ENCODE data around the gene CHST5. TPM values are rescaled to one million over a fixed set of nuclear protein-coding genes. Genes with fewer than 3 reads are reported as not detected.

CHST5 gene
- polyA plus RNA-seq, 1 donor from 2014 or later = 2.7 TPM

- Histone ChIP-seq H3K9ac (ENCODE audit: low read length) (no peak overlapping the region), H3K9me2 (ENCODE audit: insufficient read depth, low read length) (no peaks in the 10 kb centered on the region), H3K27me3 (ENCODE audit: insufficient read depth, low read depth, low read length) (no peaks in the 10 kb centered on the region), H3K4me2 (ENCODE audit: low read length) (no peak overlapping the region), H3K9me3 (ENCODE audit: low read length) (no peaks in the 10 kb centered on the region), H3K79me2 (replicated peaks; ENCODE audit: insufficient read depth, low read length) (no peaks in the 10 kb centered on the region), H3K36me3 (ENCODE audit: insufficient read depth, low read length) (no peaks in the 10 kb centered on the region), H3K27ac (ENCODE audit: low read length) (no peak overlapping the region), H2AFZ (ENCODE audit: low read depth, low read length) (no peak overlapping the region), H3K4me3 (ENCODE audit: low read length) (no peak overlapping the region), H4K20me1 (ENCODE audit: insufficient read depth) (no peaks in the 10 kb centered on the region), H3F3A (ENCODE audit: insufficient read depth, low read length, poor library complexity, severe bottlenecking) (no peaks in the 10 kb centered on the region)
- TF ChIP-seq SMC3 (conservative IDR thresholded peaks at IDR 0.05; ENCODE audit: poor library complexity) = no peak
- TF ChIP-seq EZH2 (IDR thresholded peaks at IDR 0.05; ENCODE audit: borderline replicate concordance, insufficient read depth, low read length, poor library complexity, severe bottlenecking) = no peak
- TF ChIP-seq POLR2AphosphoS5 (IDR thresholded peaks at IDR 0.05) = no peak
- TF ChIP-seq MXI1 (conservative IDR thresholded peaks at IDR 0.05; ENCODE audit: poor library complexity, severe bottlenecking) = no peak
- TF ChIP-seq, protein P1, sequence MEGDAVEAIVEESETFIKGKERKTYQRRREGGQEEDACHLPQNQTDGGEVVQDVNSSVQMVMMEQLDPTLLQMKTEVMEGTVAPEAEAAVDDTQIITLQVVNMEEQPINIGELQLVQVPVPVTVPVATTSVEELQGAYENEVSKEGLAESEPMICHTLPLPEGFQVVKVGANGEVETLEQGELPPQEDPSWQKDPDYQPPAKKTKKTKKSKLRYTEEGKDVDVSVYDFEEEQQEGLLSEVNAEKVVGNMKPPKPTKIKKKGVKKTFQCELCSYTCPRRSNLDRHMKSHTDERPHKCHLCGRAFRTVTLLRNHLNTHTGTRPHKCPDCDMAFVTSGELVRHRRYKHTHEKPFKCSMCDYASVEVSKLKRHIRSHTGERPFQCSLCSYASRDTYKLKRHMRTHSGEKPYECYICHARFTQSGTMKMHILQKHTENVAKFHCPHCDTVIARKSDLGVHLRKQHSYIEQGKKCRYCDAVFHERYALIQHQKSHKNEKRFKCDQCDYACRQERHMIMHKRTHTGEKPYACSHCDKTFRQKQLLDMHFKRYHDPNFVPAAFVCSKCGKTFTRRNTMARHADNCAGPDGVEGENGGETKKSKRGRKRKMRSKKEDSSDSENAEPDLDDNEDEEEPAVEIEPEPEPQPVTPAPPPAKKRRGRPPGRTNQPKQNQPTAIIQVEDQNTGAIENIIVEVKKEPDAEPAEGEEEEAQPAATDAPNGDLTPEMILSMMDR (IDR thresholded peaks at IDR 0.05; ENCODE audit: poor library complexity, severe bottlenecking) = no peak
- no peak for TF ChIP-seq RAD21 (conservative IDR thresholded peaks at IDR 0.05)
- no peak for TF ChIP-seq EP300 (conservative IDR thresholded peaks at IDR 0.05; ENCODE audit: poor library complexity, severe bottlenecking)
- no peak for TF ChIP-seq TAF1 (IDR thresholded peaks at IDR 0.05; ENCODE audit: low read depth)
- TF ChIP-seq, protein P2, sequence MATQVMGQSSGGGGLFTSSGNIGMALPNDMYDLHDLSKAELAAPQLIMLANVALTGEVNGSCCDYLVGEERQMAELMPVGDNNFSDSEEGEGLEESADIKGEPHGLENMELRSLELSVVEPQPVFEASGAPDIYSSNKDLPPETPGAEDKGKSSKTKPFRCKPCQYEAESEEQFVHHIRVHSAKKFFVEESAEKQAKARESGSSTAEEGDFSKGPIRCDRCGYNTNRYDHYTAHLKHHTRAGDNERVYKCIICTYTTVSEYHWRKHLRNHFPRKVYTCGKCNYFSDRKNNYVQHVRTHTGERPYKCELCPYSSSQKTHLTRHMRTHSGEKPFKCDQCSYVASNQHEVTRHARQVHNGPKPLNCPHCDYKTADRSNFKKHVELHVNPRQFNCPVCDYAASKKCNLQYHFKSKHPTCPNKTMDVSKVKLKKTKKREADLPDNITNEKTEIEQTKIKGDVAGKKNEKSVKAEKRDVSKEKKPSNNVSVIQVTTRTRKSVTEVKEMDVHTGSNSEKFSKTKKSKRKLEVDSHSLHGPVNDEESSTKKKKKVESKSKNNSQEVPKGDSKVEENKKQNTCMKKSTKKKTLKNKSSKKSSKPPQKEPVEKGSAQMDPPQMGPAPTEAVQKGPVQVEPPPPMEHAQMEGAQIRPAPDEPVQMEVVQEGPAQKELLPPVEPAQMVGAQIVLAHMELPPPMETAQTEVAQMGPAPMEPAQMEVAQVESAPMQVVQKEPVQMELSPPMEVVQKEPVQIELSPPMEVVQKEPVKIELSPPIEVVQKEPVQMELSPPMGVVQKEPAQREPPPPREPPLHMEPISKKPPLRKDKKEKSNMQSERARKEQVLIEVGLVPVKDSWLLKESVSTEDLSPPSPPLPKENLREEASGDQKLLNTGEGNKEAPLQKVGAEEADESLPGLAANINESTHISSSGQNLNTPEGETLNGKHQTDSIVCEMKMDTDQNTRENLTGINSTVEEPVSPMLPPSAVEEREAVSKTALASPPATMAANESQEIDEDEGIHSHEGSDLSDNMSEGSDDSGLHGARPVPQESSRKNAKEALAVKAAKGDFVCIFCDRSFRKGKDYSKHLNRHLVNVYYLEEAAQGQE (IDR thresholded peaks at IDR 0.05; ENCODE audit: borderline replicate concordance) = no peak
Observed at GRCh38 chr16:75529959-75530358, 5.9 kb downstream of the CHST5 start.

DNA sequence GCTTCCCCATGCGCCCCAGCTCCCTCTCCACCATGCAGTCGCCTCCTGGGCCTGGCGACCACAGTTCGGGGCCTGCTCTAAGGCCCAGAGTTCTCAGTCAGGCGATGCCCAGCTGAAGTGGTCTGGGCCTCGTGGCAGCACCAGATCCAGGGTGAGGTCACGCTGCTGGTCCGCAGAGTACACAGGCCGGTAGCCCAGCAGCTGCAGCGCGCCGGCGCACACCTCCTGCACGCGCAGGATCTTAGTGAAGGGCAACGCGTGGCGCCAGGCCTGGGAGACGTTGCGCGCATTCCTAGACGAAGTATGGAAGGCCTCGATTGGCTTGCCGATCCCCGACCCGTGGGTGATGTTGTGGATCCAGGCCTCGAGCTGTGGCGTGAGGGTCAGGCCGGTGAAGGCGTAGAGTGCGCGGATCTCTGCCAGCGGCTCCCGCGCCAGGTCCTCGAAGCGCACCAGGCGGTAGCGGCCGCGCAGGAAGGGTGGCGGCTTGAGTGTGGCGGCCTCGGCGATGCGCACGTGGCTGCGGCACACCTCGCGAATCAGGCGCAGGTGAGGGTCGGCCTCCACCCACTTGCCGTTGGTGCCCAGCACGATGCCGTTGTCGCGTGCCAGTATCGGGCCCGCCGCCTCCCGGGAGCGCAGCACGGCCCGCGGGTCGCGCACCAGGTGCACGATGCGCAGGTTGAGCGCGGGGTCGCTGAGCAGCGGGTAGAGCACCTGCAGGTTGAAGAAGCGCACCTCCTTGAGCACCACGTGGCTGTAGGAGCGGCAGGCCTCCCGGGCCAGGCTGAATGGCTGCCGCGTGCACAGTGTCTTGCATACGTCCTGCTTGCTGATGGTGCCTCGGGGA is 6.6 kb downstream of the CHST5 start:
- Histone ChIP-seq H3F3A (ENCODE audit: insufficient read depth, low read length, poor library complexity, severe bottlenecking) (no peaks in the 10 kb centered on the region), H2AFZ (ENCODE audit: low read depth, low read length) (no peak overlapping the region), H3K27ac (ENCODE audit: low read length) (no peak overlapping the region), H3K9ac (ENCODE audit: low read length) (no peak overlapping the region), H3K4me2 (ENCODE audit: low read length) (no peak overlapping the region), H3K27me3 (ENCODE audit: insufficient read depth, low read depth, low read length) (no peaks in the 10 kb centered on the region), H3K9me3 (ENCODE audit: low read length) (no peaks in the 10 kb centered on the region), H3K4me3 (ENCODE audit: low read length) (no peak overlapping the region), H3K9me2 (ENCODE audit: insufficient read depth, low read length) (no peaks in the 10 kb centered on the region), H3K36me3 (ENCODE audit: insufficient read depth, low read length) (no peaks in the 10 kb centered on the region), H4K20me1 (ENCODE audit: insufficient read depth) (no peaks in the 10 kb centered on the region), H3K79me2 (replicated peaks; ENCODE audit: insufficient read depth, low read length) (no peaks in the 10 kb centered on the region)
- no peak for TF ChIP-seq EZH2 (IDR thresholded peaks at IDR 0.05; ENCODE audit: borderline replicate concordance, insufficient read depth, low read length, poor library complexity, severe bottlenecking)
- no peak for TF ChIP-seq MXI1 (conservative IDR thresholded peaks at IDR 0.05; ENCODE audit: poor library complexity, severe bottlenecking)
- no peak for TF ChIP-seq SMC3 (conservative IDR thresholded peaks at IDR 0.05; ENCODE audit: poor library complexity)
- no peak for TF ChIP-seq RAD21 (conservative IDR thresholded peaks at IDR 0.05)
- TF ChIP-seq, protein P2 (IDR thresholded peaks at IDR 0.05; ENCODE audit: borderline replicate concordance) = no peak
- TF ChIP-seq POLR2AphosphoS5 (IDR thresholded peaks at IDR 0.05) = no peak
- no peak for TF ChIP-seq TAF1 (IDR thresholded peaks at IDR 0.05; ENCODE audit: low read depth)
- no peak for TF ChIP-seq EP300 (conservative IDR thresholded peaks at IDR 0.05; ENCODE audit: poor library complexity, severe bottlenecking)
- TF ChIP-seq, protein P1 (IDR thresholded peaks at IDR 0.05; ENCODE audit: poor library complexity, severe bottlenecking) = no peak

Data from neural cell (in vitro differentiated cells).